GM18508 (cell line): ENCODE results near the gene KCTD18.
A peak's percentile ranks its signal among the peaks of the same experiment; 100 is the strongest.

Experiments used
- ATAC-seq: cut with Tn5 transposase; IDR thresholded peaks from one replicate; pipeline ENCODE4 v1.9.1; 2021; ENCODE audit warnings: moderate number of reproducible peaks; ENCODE audit not compliant: insufficient read depth, unreplicated experiment

Gene KCTD18

GRCh38 chr2:200509612-200510433 lies at the start of gene KCTD18:
Gene KCTD18, minus strand, starts transcription at chr2:200510068. Its CDS starts 3,052 bp downstream, at chr2:200507016.
- ATAC-seq: peak; percentile 92

GRCh38 chr2:200540793-200541192 lies 30.9 kb upstream of the KCTD18 start:
- no peak for ATAC-seq

GRCh38 chr2:200538139-200538538 lies 28.3 kb upstream of the KCTD18 start:
- ATAC-seq: no peak

GRCh38 chr2:200534572-200534971 lies 24.7 kb upstream of the KCTD18 start:
- ATAC-seq: no peak

GRCh38 chr2:200533754-200534153 lies 23.9 kb upstream of the KCTD18 start:
- no peak for ATAC-seq

GRCh38 chr2:200528228-200528627 lies 18.4 kb upstream of the KCTD18 start:
- ATAC-seq: no peak

GRCh38 chr2:200525882-200526651 lies 16.2 kb upstream of the KCTD18 start, which contains the start of gene SGO2:
Gene SGO2, plus strand, starts transcription at chr2:200526207. Its CDS starts 6,769 bp downstream, at chr2:200532976.
- ATAC-seq: peak; percentile 97

GRCh38 chr2:200525551-200525881 lies 15.6 kb upstream of the KCTD18 start:
- no peak for ATAC-seq

GRCh38 chr2:200525066-200525465 lies 15.2 kb upstream of the KCTD18 start:
- ATAC-seq: no peak

- ATAC-seq: no peak
These were observed 13.7 kb upstream of the KCTD18 start for GRCh38 chr2:200523604-200524003.

- ATAC-seq: no peak
These were observed 13.3 kb upstream of the KCTD18 start for GRCh38 chr2:200523158-200523557.

- ATAC-seq: no peak
These were observed 5.3 kb upstream of the KCTD18 start for GRCh38 chr2:200515155-200515554.

GRCh38 chr2:200509235-200509611 lies 645 bp downstream of the KCTD18 start:
- ATAC-seq: no peak

GRCh38 chr2:200507179-200507578 lies 2.7 kb downstream of the KCTD18 start:
- ATAC-seq: no peak

- no peak for ATAC-seq
These were observed 3.2 kb downstream of the KCTD18 start for GRCh38 chr2:200506679-200507078.

GRCh38 chr2:200502196-200502595 lies 7.7 kb downstream of the KCTD18 start:
- no peak for ATAC-seq

- ATAC-seq: no peak
These were observed 11.3 kb downstream of the KCTD18 start for GRCh38 chr2:200498402-200499162.

- no peak for ATAC-seq
These were observed 13.2 kb downstream of the KCTD18 start for GRCh38 chr2:200496696-200497095.

- ATAC-seq: no peak
These were observed 15.8 kb downstream of the KCTD18 start for GRCh38 chr2:200494048-200494447.

GRCh38 chr2:200492656-200493055 lies 17.2 kb downstream of the KCTD18 start:
- ATAC-seq: no peak

GRCh38 chr2:200490001-200490400 lies 19.9 kb downstream of the KCTD18 start:
- no peak for ATAC-seq
